Measurements from ENCODE around the gene CD81. TPM values are rescaled to one million over a fixed set of nuclear protein-coding genes. Genes with fewer than 3 reads are reported as not detected.

The CD81 gene
- total and polyA plus RNA-seq, 2 donors, result 59.8 to 179 TPM

DNA sequence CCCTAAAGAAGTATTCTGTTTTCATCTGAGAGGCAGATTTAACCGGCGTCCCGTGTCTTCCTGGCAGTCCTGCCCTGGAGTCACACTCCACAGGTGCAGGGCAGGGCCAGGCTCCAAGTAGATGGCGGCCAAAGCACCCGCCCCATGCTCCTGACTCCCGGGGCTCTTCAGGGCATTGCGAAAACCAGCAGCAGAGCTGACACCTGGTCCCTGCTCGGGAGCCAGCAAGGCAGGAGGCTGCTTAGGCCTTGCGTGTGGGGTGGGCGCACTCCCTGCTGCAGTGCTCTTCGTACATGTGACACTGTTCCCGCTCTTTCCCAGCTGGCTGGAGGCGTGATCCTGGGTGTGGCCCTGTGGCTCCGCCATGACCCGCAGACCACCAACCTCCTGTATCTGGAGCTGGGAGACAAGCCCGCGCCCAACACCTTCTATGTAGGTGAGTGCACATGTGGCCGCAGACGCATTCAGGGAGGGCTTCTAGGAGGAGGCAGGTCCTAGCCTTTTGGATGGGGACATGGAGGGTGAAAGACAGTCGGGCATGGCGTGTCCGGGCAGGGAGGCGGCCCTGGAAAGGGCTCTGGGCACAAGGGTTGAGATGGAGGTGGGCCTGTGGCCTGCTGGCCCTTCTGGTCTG lies 13.1 kb downstream of the CD81 start:
- DNase-seq (ENCODE audit: low read depth in 6 of 9, low spot score in 9 of 9), result no peak
- 87% methylated on average over 23 of the region's 23 CpGs for WGBS
- peak overlapping the region; percentile 21 to 88 for H3K27ac ChIP-seq (ENCODE audit: low read depth in 1 of 2, low read length in 1 of 2)
- H3K36me3 ChIP-seq (ENCODE audit: control insufficient read depth in 2 of 2, insufficient read depth in 2 of 2, low read length in 1 of 2), result peaks cover 35 to 54% of the 10 kb centered on the region in 2 donors
- H3K4me3 ChIP-seq (ENCODE audit: low read length in 2 of 2), result no peak overlapping the region
- H3K27me3 ChIP-seq (ENCODE audit: control insufficient read depth in 2 of 2, insufficient read depth in 1 of 2, low read length in 1 of 2), result no peaks in the 10 kb centered on the region
- peaks cover 50 to 57% of the 10 kb centered on the region in 2 donors for H3K4me1 ChIP-seq (ENCODE audit: control insufficient read depth in 2 of 2, insufficient read depth in 2 of 2, low read length in 2 of 2)
- H3K9me3 ChIP-seq (ENCODE audit: control insufficient read depth in 2 of 2, insufficient read depth in 1 of 2, low read length in 1 of 2), result no peaks in the 10 kb centered on the region

DNA sequence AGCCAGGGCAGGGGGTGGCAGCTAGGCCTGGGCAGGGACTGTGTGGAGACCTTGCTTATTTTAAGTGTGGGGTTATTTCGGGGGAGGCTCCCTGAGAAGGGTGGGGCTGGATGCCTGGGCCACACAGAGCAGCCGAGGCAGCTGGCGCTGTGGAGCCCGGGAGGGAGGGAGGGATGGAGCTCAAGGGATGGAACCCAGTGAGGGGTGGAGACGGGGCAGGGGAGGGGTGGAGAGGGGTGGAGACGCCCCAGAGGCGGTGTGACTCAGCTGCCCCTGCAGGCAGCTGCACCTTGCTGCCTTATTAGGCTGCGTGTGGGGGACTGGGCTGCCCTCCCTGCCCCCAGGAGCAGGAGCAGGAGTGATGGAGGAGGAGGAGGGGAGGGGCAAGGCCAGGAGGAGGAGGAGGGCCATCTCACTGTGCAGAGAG lies 13.6 kb downstream of the CD81 start:
- WGBS, result 41% methylated on average over 8 of the region's 8 CpGs
- Histone ChIP-seq H3K27me3 (ENCODE audit: control insufficient read depth in 2 of 2, insufficient read depth in 1 of 2, low read length in 1 of 2) (no peaks in the 10 kb centered on the region), H3K4me3 (ENCODE audit: low read length in 2 of 2) (no peak overlapping the region), H3K36me3 (ENCODE audit: control insufficient read depth in 2 of 2, insufficient read depth in 2 of 2, low read length in 1 of 2) (peaks cover 40 to 59% of the 10 kb centered on the region in 2 donors), H3K27ac (ENCODE audit: low read depth in 1 of 2, low read length in 1 of 2) (no peak overlapping the region), H3K9me3 (ENCODE audit: control insufficient read depth in 2 of 2, insufficient read depth in 1 of 2, low read length in 1 of 2) (no peaks in the 10 kb centered on the region), H3K4me1 (ENCODE audit: control insufficient read depth in 2 of 2, insufficient read depth in 2 of 2, low read length in 2 of 2) (peaks cover 48 to 52% of the 10 kb centered on the region in 2 donors)
- DNase-seq (ENCODE audit: low read depth in 6 of 9, low spot score in 9 of 9), result peak in 1 of 9 donors; percentile 41

DNA sequence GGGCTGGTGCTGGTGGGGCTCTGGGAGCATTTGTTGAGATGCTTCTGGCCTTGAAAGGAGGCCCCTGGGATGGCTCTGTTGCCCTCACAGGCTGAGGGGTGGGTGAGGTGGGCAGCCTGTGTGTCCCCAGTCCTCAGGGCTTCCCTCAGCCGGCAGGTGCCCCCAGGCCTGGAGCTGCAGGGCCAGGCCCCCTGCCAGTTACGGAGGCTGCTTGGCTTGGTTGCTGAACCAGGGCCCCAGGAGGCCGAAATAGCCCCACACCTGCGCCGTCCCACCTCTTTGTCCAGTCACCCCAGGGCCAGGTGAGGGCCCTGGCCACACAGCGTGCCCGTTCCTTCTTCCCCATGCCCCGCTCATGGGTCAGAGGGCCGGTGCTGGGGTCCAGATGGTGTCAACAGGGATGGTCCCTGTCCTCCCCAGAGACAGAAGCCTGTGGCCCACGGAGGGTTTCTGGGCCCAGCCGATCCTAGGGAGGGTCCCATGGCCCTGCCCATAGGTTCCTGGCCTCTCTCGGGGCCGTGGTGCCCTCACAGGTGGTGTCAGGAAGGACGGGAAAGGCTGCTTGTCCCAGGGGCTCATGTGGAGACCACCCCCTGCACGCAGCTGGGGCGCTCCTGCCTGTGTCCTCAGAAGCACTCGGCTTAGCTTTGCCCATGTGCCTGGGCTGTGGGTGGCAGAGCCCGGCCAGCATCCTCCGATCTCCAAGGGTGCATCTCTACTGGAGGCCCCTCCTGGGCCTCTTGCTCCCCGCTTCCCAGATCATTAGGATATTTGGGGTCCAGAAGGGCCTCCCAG lies 14.3 kb downstream of the CD81 start:
- H3K36me3 ChIP-seq (ENCODE audit: control insufficient read depth in 2 of 2, insufficient read depth in 2 of 2, low read length in 1 of 2), result peaks cover 46 to 65% of the 10 kb centered on the region in 2 donors
- no peaks in the 10 kb centered on the region for H3K27me3 ChIP-seq (ENCODE audit: control insufficient read depth in 2 of 2, insufficient read depth in 1 of 2, low read length in 1 of 2)
- no peak for DNase-seq (ENCODE audit: low read depth in 6 of 9, low spot score in 9 of 9)
- WGBS, result 93% methylated on average over 20 of the region's 20 CpGs
- peaks cover 41 to 46% of the 10 kb centered on the region in 2 donors for H3K4me1 ChIP-seq (ENCODE audit: control insufficient read depth in 2 of 2, insufficient read depth in 2 of 2, low read length in 2 of 2)
- H3K27ac ChIP-seq (ENCODE audit: low read depth in 1 of 2, low read length in 1 of 2), result no peak overlapping the region
- H3K4me3 ChIP-seq (ENCODE audit: low read length in 2 of 2), result no peak overlapping the region
- no peaks in the 10 kb centered on the region for H3K9me3 ChIP-seq (ENCODE audit: control insufficient read depth in 2 of 2, insufficient read depth in 1 of 2, low read length in 1 of 2)

DNA sequence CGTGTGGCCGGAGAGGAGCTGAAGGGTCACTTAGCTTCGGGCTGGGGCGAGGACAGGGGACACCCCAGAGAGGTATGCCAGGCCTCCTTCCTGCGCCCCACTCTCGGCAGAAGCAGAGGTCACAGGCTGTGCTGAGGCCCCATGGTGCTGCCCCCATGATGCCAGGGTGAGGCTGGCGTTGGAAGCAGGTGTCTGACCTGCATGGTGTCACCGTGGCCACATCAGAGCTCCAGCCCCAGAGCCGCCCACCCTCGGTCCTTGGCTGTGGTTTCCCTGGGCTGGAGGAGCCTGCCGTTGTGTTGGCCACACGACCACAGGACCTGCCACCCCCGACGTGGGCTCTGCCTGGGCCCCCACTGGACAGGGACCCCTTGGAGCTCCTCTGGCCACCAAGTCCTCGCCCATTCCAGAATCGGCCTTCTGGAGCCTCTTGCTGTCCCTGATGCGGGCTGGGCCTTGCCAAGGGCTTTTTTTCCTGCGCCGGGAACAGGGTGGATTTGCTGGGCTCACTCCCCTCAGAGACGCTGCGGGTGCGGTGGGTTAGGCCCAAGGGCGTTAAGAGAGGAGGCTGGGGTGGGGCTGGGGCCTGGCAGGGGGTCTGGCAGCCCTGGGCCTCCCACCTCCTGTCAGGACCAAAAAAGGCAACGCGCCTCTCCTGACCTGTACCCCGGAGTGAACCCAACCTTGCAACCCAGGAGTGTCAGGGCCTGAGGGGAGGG lies 15.3 kb downstream of the CD81 start:
- H3K4me1 ChIP-seq (ENCODE audit: control insufficient read depth in 2 of 2, insufficient read depth in 2 of 2, low read length in 2 of 2), result peaks cover 31 to 35% of the 10 kb centered on the region in 2 donors
- WGBS, result 95% methylated on average over 26 of the region's 26 CpGs
- no peak for DNase-seq (ENCODE audit: low read depth in 6 of 9, low spot score in 9 of 9)
- peaks cover 55 to 72% of the 10 kb centered on the region in 2 donors for H3K36me3 ChIP-seq (ENCODE audit: control insufficient read depth in 2 of 2, insufficient read depth in 2 of 2, low read length in 1 of 2)
- H3K4me3 ChIP-seq (ENCODE audit: low read length in 2 of 2), result no peak overlapping the region
- no peaks in the 10 kb centered on the region for H3K27me3 ChIP-seq (ENCODE audit: control insufficient read depth in 2 of 2, insufficient read depth in 1 of 2, low read length in 1 of 2)
- no peaks in the 10 kb centered on the region for H3K9me3 ChIP-seq (ENCODE audit: control insufficient read depth in 2 of 2, insufficient read depth in 1 of 2, low read length in 1 of 2)
- no peak overlapping the region for H3K27ac ChIP-seq (ENCODE audit: low read depth in 1 of 2, low read length in 1 of 2)

DNA sequence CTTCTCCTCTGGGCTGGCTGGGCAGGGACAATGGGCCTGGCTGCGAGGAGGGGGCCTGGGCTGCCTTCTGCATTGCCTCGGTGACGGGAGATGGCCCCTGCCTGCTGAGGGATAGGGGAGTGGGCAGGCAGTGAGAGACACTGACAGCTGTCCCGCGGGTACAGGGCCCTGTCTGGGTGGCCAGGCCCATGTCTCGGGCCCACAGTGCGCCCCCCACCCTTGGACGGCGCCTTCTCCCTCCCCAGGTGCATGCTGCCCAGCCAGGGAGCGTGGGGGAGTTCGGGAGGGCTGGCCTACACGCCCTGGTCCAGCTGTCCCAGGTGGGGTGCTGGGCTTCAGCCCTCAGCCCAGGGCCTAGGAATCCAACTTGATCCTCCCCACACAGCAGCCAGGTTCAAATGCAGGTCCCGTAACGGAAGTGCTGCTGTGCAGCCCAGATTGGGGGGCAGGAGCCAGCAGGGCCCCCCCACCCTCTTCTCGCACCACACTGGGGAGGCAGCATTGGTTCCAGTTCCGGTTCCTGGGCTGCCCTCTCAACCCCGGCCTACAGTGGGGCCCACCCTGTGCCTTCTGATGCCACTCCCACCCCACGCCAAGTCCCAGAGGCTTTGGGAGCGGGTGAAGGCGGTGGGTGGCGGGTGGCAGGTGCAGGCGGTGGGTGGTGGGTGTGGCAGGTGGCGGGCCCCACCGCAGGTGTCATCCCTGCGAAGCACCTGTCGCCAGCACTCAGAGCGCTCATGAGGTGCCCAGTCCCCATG lies 16.2 kb downstream of the CD81 start:
- peaks cover 22 to 26% of the 10 kb centered on the region in 2 donors for H3K4me1 ChIP-seq (ENCODE audit: control insufficient read depth in 2 of 2, insufficient read depth in 2 of 2, low read length in 2 of 2)
- H3K27ac ChIP-seq (ENCODE audit: low read depth in 1 of 2, low read length in 1 of 2), result no peak overlapping the region
- no peak overlapping the region for H3K4me3 ChIP-seq (ENCODE audit: low read length in 2 of 2)
- no peak for DNase-seq (ENCODE audit: low read depth in 6 of 9, low spot score in 9 of 9)
- H3K27me3 ChIP-seq (ENCODE audit: control insufficient read depth in 2 of 2, insufficient read depth in 1 of 2, low read length in 1 of 2), result no peaks in the 10 kb centered on the region
- peaks cover 55 to 78% of the 10 kb centered on the region in 2 donors for H3K36me3 ChIP-seq (ENCODE audit: control insufficient read depth in 2 of 2, insufficient read depth in 2 of 2, low read length in 1 of 2)
- 92% methylated on average over 27 of the region's 27 CpGs for WGBS
- no peaks in the 10 kb centered on the region for H3K9me3 ChIP-seq (ENCODE audit: control insufficient read depth in 2 of 2, insufficient read depth in 1 of 2, low read length in 1 of 2)

DNA sequence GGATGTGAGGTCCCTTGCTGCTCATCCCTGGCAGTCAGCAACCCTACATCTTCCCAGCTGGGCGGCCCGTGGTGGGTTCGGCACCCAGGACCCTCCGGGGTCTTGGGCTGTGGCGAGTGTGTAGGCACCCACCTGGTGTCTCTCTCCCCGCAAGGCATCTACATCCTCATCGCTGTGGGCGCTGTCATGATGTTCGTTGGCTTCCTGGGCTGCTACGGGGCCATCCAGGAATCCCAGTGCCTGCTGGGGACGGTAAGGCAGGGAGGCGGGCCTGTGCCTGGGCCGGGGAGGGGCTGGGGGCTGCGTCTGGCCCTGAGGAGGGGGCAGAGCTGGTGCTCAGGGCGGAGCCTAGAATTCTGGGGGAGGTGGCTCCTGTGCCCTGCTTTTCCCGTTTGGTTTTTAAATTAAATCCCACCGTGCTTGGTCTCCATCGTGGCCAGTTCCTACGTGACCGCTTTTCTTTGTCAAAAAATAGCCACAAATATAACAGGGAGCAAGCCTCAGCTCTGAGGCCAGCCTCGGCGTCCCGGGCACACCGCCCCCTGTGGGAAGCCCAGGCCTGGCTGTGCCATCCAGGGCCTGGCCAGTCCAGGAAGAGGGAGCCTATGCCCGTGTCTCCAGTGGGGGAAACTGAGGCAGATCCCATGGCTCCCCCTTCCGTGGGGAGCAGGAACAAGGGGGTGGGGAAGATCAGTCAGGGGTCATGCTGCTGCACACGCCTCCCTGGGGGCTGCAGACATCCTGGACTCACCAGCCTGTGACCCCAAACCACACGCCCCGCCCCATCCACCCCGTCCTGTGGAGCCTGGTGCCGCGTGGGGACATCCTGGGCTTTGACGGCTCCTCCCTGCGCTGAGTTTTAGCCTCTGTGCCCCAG lies 17.1 kb downstream of the CD81 start:
- WGBS, result 94% methylated on average over 34 of the region's 34 CpGs
- Histone ChIP-seq H3K4me1 (ENCODE audit: control insufficient read depth in 2 of 2, insufficient read depth in 2 of 2, low read length in 2 of 2) (peaks cover 18 to 24% of the 10 kb centered on the region in 2 donors), H3K4me3 (ENCODE audit: low read length in 2 of 2) (no peak overlapping the region), H3K9me3 (ENCODE audit: control insufficient read depth in 2 of 2, insufficient read depth in 1 of 2, low read length in 1 of 2) (peaks cover 0 to 4% of the 10 kb centered on the region in 2 donors), H3K27ac (ENCODE audit: low read depth in 1 of 2, low read length in 1 of 2) (no peak overlapping the region), H3K27me3 (ENCODE audit: control insufficient read depth in 2 of 2, insufficient read depth in 1 of 2, low read length in 1 of 2) (no peaks in the 10 kb centered on the region), H3K36me3 (ENCODE audit: control insufficient read depth in 2 of 2, insufficient read depth in 2 of 2, low read length in 1 of 2) (peaks cover 55 to 74% of the 10 kb centered on the region in 2 donors)
- no peak for DNase-seq (ENCODE audit: low read depth in 6 of 9, low spot score in 9 of 9)

DNA sequence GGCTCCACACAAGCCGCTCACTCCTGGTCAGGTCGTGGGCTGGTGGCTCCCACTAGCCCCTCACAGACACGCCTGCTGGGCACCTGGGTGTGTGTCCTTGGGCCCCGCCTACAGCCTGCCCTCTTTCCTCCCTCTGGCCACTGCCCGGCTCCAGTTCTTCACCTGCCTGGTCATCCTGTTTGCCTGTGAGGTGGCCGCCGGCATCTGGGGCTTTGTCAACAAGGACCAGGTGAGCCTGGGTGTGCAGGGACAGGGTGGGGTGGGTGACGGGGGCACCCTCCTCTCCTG lies 17.7 kb downstream of the CD81 start:
- H3K4me3 ChIP-seq (ENCODE audit: low read length in 2 of 2), result no peak overlapping the region
- 90% methylated on average over 8 of the region's 8 CpGs for WGBS
- H3K9me3 ChIP-seq (ENCODE audit: control insufficient read depth in 2 of 2, insufficient read depth in 1 of 2, low read length in 1 of 2), result peaks cover 0 to 5% of the 10 kb centered on the region in 2 donors
- H3K4me1 ChIP-seq (ENCODE audit: control insufficient read depth in 2 of 2, insufficient read depth in 2 of 2, low read length in 2 of 2), result peaks cover 17 to 24% of the 10 kb centered on the region in 2 donors
- H3K27ac ChIP-seq (ENCODE audit: low read depth in 1 of 2, low read length in 1 of 2), result no peak overlapping the region
- H3K27me3 ChIP-seq (ENCODE audit: control insufficient read depth in 2 of 2, insufficient read depth in 1 of 2, low read length in 1 of 2), result no peaks in the 10 kb centered on the region
- no peak for DNase-seq (ENCODE audit: low read depth in 6 of 9, low spot score in 9 of 9)
- H3K36me3 ChIP-seq (ENCODE audit: control insufficient read depth in 2 of 2, insufficient read depth in 2 of 2, low read length in 1 of 2), result peaks cover 55 to 74% of the 10 kb centered on the region in 2 donors

DNA sequence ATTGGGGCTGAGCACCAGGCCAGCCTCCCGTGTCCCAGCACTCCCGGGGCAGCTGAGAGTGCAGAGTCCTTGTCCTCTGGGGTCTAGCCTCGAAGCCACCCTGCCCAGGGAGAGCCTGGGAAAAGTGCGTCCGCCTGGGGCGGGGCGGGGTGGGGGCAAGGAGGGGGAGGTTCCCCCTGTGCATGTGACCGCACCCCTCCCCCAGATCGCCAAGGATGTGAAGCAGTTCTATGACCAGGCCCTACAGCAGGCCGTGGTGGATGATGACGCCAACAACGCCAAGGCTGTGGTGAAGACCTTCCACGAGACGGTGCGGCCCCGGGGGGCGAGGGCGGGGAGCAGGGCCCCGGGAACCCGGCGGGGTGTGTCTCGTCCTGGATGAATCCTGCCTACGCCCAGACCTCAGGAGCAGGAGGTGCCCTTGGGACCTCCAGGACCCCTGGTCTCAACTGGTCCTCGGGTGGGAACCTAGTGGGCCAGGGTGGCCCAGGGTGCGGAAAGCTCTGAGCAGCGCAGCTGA lies 18.2 kb downstream of the CD81 start:
- Histone ChIP-seq H3K27ac (ENCODE audit: low read depth in 1 of 2, low read length in 1 of 2) (no peak overlapping the region), H3K4me1 (ENCODE audit: control insufficient read depth in 2 of 2, insufficient read depth in 2 of 2, low read length in 2 of 2) (peaks cover 15 to 21% of the 10 kb centered on the region in 2 donors), H3K4me3 (ENCODE audit: low read length in 2 of 2) (no peak overlapping the region), H3K9me3 (ENCODE audit: control insufficient read depth in 2 of 2, insufficient read depth in 1 of 2, low read length in 1 of 2) (peaks cover 0 to 5% of the 10 kb centered on the region in 2 donors), H3K27me3 (ENCODE audit: control insufficient read depth in 2 of 2, insufficient read depth in 1 of 2, low read length in 1 of 2) (no peaks in the 10 kb centered on the region), H3K36me3 (ENCODE audit: control insufficient read depth in 2 of 2, insufficient read depth in 2 of 2, low read length in 1 of 2) (peaks cover 55 to 70% of the 10 kb centered on the region in 2 donors)
- WGBS, result 97% methylated on average over 26 of the region's 26 CpGs
- DNase-seq (ENCODE audit: low read depth in 6 of 9, low spot score in 9 of 9), result no peak

Data from thymus (tissue), 11 donors.